OCI-LY7 (cell line): ENCODE measurements around the gene IFI27L1. TPM values are rescaled to one million over a fixed set of nuclear protein-coding genes. Genes with fewer than 3 reads are reported as not detected.

Experiments
- BruUV-seq: library from RNA; stranded (reverse); fragments of 400-500 nt; replicated peaks from 2 replicates; lab custom pipeline; 2021; lab: Mats Ljungman, UMichigan
- CTCF ChIA-PET: fragments of 300-600 bp; sonication (Branson Sonifier 250); formaldehyde crosslinking; loops from one replicate; lab custom pipeline; 2022; ENCODE audit warnings: antibody characterized with exemption; ENCODE audit not compliant: unreplicated experiment; lab: Charles Lee
- POLR2A ChIA-PET: fragments of 300-600 bp; sonication (Branson Sonifier 250); formaldehyde crosslinking; loops from one replicate; lab custom pipeline; 2022; ENCODE audit warnings: antibody characterized with exemption; lab: Charles Lee
- DNase-seq: peaks from one replicate; pipeline ENCODE4 v3.0.0-alpha.2; 2015; ENCODE audit warnings: low spot score
- H2AFZ ChIP-seq: fragments of 200-600 bp; sonication (generic), shearing (Covaris generic); 2 replicates; pipeline ENCODE4 v1.6.1; 2014; ENCODE audit warnings: mild to moderate bottlenecking, antibody characterized with exemption, low read length, moderate library complexity
- H3K27ac ChIP-seq: fragments of 200-600 bp; sonication (generic); 2 replicates; pipeline ENCODE4 v1.5.1; 2014; ENCODE audit warnings: mixed run types, low read depth, mild to moderate bottlenecking, moderate library complexity, low read length, inconsistent platforms; ENCODE audit not compliant: poor library complexity, severe bottlenecking
- H3K36me3 ChIP-seq: fragments of 200-600 bp; sonication (generic); 2 replicates; pipeline ENCODE4 v1.6.1; 2014; ENCODE audit warnings: mild to moderate bottlenecking, antibody characterized with exemption, low read length, moderate library complexity, mixed read lengths; ENCODE audit not compliant: insufficient read depth
- H3K4me1 ChIP-seq: fragments of 200-600 bp; sonication (generic); 2 replicates; pipeline ENCODE4 v1.5.1; 2014; ENCODE audit warnings: mild to moderate bottlenecking, low read length; ENCODE audit not compliant: insufficient read depth, poor library complexity, severe bottlenecking
- H3K4me2 ChIP-seq: fragments of 200-600 bp; sonication (generic); 2 replicates; pipeline ENCODE4 v1.6.1; 2014; ENCODE audit warnings: mild to moderate bottlenecking, low read length
- H3K4me3 ChIP-seq: fragments of 200-600 bp; sonication (generic); 2 replicates; pipeline ENCODE4 v1.5.1; 2014; ENCODE audit warnings: mild to moderate bottlenecking, low read depth, low read length; ENCODE audit not compliant: poor library complexity, severe bottlenecking
- H3K79me2 ChIP-seq: fragments of 200-600 bp; sonication (generic); 2 replicates; pipeline ENCODE4 v1.6.1; 2016; ENCODE audit warnings: low read depth, mild to moderate bottlenecking, low read length, moderate library complexity, mixed read lengths; ENCODE audit not compliant: insufficient read depth
- H3K9me2 ChIP-seq: fragments of 200-600 bp; sonication (generic); 2 replicates; pipeline ENCODE4 v1.6.1; 2016; ENCODE audit warnings: mild to moderate bottlenecking, low read length, mixed read lengths; ENCODE audit not compliant: insufficient read depth
- H3K9me3 ChIP-seq: fragments of 200-600 bp; sonication (generic); 2 replicates; pipeline ENCODE4 v1.6.1; 2014; ENCODE audit warnings: mild to moderate bottlenecking, mixed run types, low read length, mixed read lengths
- H4K20me1 ChIP-seq: fragments of 200-600 bp; sonication (generic); 2 replicates; pipeline ENCODE4 v1.6.1; 2014; ENCODE audit warnings: mild to moderate bottlenecking, antibody characterized with exemption, low read length, moderate library complexity, mixed read lengths; ENCODE audit not compliant: insufficient read depth
- EZH2phosphoT487 ChIP-seq: fragments of 200-600 bp; sonication (generic); IDR thresholded peaks from 2 replicates; pipeline ENCODE4 v1.6.1; 2018; ENCODE audit warnings: low read depth, borderline replicate concordance, mild to moderate bottlenecking, mixed run types, antibody characterized with exemption, low read length, moderate library complexity, mixed read lengths
- intact Hi-C: fragments of 100-400 bp; cut with micrococcal nuclease; formaldehyde crosslinking; loops from one replicate; pipeline ENCODE4 v1.10.0; 2022; ENCODE audit not compliant: unreplicated experiment
- total RNA-seq, 2 experiments: library from RNA; depleted of rRNA in 1 of 2; stranded (reverse); fragments of >200 nt in 1 of 2; shearing (Covaris generic) in 1 of 2; gene quantifications; 2 replicates each; pipeline ENCODE4 v1.2.3, GENCODE V29; 2014 to 2022
- TF ChIP-seq, protein P1 (sequence below): fragments of 200-600 bp; sonication (generic); conservative IDR thresholded peaks from 2 replicates; pipeline ENCODE4 v1.5.1; 2014; ENCODE audit warnings: mild to moderate bottlenecking, antibody characterized with exemption, low read length, moderate library complexity, mixed read lengths

Gene IFI27L1
- total RNA-seq, 2 experiments from 2014 or later: 49.0 to 61.5 TPM

DNA sequence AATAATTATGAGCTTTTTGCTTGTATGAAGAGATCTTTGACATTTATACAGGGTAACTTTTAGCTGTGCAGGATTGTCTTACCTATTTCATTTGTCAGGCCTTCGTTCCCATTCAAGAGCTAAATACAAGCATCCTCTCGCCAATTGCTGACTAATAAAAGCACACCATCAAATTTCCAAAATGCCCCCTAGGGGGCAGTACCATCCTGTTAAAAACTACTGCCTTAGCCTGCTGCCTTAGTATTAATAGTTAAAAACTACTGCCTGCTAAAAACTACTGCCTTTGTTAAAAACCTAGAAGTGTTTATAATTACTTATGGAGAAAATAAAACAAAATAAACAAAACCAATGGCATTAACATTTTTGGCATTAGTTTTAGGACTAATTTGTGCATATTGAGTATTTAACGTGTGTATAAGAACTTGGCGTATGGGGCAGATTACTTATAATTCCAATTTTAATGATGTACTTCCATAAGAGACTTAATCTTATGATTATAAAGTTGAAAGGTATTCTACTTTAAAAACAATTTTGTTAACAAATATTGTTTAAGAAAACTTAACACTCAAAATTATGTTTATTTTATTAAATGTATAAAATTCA lies 51.3 kb downstream of the IFI27L1 start:
- no peak overlapping the region for H3K4me2 ChIP-seq
- TF ChIP-seq, protein P1, sequence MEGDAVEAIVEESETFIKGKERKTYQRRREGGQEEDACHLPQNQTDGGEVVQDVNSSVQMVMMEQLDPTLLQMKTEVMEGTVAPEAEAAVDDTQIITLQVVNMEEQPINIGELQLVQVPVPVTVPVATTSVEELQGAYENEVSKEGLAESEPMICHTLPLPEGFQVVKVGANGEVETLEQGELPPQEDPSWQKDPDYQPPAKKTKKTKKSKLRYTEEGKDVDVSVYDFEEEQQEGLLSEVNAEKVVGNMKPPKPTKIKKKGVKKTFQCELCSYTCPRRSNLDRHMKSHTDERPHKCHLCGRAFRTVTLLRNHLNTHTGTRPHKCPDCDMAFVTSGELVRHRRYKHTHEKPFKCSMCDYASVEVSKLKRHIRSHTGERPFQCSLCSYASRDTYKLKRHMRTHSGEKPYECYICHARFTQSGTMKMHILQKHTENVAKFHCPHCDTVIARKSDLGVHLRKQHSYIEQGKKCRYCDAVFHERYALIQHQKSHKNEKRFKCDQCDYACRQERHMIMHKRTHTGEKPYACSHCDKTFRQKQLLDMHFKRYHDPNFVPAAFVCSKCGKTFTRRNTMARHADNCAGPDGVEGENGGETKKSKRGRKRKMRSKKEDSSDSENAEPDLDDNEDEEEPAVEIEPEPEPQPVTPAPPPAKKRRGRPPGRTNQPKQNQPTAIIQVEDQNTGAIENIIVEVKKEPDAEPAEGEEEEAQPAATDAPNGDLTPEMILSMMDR: peak; percentile 98
- TF ChIP-seq EZH2phosphoT487: no peak
- BruUV-seq: no TSS peak
- H3K4me3 ChIP-seq: no peak overlapping the region
- H4K20me1 ChIP-seq: no peaks in the 10 kb centered on the region
- no peaks in the 10 kb centered on the region for H3K36me3 ChIP-seq
- peak; percentile 79 for DNase-seq
- H2AFZ ChIP-seq: no peak overlapping the region
- peaks cover 7% of the 10 kb centered on the region; the same call in 1 of the 2 replicates for H3K9me3 ChIP-seq
- H3K9me2 ChIP-seq: no peaks in the 10 kb centered on the region
- intact Hi-C loops: loop anchor here (5.0 to 10.0 kb wide), 2 partner anchors 198 to 355 kb away; no protein-coding TSS in a partner anchor
- H3K79me2 ChIP-seq: no peaks in the 10 kb centered on the region
- H3K4me1 ChIP-seq: peaks cover 14% of the 10 kb centered on the region
- CTCF ChIA-PET: interaction anchor here (0.5 to 1.6 kb wide), 7 partner anchors 9 to 96 kb away, joined by 3 to 6 read pairs (median 4); partner anchors contain the start of genes DDX24 and IFI27L1
- no peak overlapping the region for H3K27ac ChIP-seq
- POLR2A ChIA-PET: interaction anchor here (1.0 to 2.0 kb wide), 3 partner anchors 34 to 97 kb away, joined by 3 to 5 read pairs (median 5); partner anchors contain the start of genes DDX24 and IFI27L1

DNA sequence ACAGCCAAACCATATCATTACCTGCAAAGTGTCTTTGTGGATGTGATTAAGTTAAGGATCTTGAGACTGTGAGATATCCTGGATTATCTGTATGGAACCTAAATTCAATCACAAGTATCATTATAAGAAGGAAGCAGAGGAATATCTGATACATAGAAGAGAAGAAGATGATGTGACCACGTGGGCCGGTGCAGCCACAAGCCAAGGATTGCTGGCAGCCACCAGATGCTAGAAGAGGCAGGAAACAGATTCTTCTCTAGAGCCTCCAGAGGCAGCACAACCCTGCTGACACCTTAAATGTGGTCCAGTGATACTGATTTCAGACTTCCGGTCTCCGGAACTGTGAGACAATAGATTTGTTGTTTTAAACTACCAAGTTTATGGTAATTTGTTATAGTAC lies 54.4 kb downstream of the IFI27L1 start:
- TF ChIP-seq EZH2phosphoT487: no peak
- TF ChIP-seq, protein P1: no peak
- no peaks in the 10 kb centered on the region for H3K79me2 ChIP-seq
- ChIA-PET CTCF (no interaction called here), POLR2A (no interaction called here)
- H3K4me2 ChIP-seq: no peak overlapping the region
- no peak overlapping the region for H2AFZ ChIP-seq
- intact Hi-C loops: loop anchor here (10.0 kb wide), 1 partner anchor 201 kb away; no protein-coding TSS in a partner anchor
- no TSS peak for BruUV-seq
- H3K9me2 ChIP-seq: no peaks in the 10 kb centered on the region
- no peaks in the 10 kb centered on the region for H4K20me1 ChIP-seq
- peaks cover 7% of the 10 kb centered on the region; the same call in 1 of the 2 replicates for H3K9me3 ChIP-seq
- H3K27ac ChIP-seq: no peak overlapping the region
- H3K4me1 ChIP-seq: peaks cover 1% of the 10 kb centered on the region
- no peak for DNase-seq
- H3K36me3 ChIP-seq: no peaks in the 10 kb centered on the region
- no peak overlapping the region for H3K4me3 ChIP-seq
